RPMI8226 (cell line): ENCODE data around the gene MPRIP.

Source experiments
- DNase-seq: peaks from one replicate; pipeline ENCODE4 v3.0.0-alpha.2; 2015

Gene MPRIP

DNA sequence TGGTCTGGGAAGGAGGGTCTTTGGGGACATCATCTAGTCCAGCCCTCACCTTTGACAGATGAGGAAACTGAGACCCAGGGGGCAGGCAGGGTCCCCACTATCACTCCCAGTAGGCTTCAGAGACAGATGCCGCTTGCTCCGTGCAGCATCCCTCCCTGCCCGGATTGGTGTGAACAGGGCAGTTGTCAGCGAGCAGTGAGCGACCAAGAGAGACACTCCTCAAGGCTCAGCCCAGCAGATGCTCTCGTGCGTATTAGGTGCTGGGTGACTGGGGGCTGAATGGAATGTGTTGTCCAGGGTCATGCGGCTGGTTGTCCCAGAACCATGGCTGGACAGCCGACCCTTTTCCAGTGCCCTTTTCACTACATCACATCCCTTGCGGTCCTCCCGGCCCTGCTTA lies 49.0 kb downstream of the MPRIP start:
- no peak for DNase-seq

GRCh38 chr17:17091856-17092756 lies 49.8 kb downstream of the MPRIP start:
- DNase-seq = no peak

- DNase-seq = no peak
Observed at GRCh38 chr17:17093764-17094163, 51.5 kb downstream of the MPRIP start.

- DNase-seq = no peak
Observed at GRCh38 chr17:17096438-17097178, 54.4 kb downstream of the MPRIP start.

- no peak for DNase-seq
Observed at GRCh38 chr17:17097763-17098345, 55.6 kb downstream of the MPRIP start.

- DNase-seq = no peak
Observed at GRCh38 chr17:17098551-17099179, 56.4 kb downstream of the MPRIP start.

- DNase-seq = no peak
Observed at GRCh38 chr17:17102176-17102575, 59.9 kb downstream of the MPRIP start.

- no peak for DNase-seq
Observed at GRCh38 chr17:17103160-17103559, 60.9 kb downstream of the MPRIP start.

- DNase-seq = no peak
Observed at GRCh38 chr17:17104036-17104435, 61.8 kb downstream of the MPRIP start.

- DNase-seq = no peak
Observed at GRCh38 chr17:17104494-17104893, 62.2 kb downstream of the MPRIP start.

- DNase-seq = no peak
Observed at GRCh38 chr17:17105976-17106375, 63.7 kb downstream of the MPRIP start.

- no peak for DNase-seq
Observed at GRCh38 chr17:17106756-17107155, 64.5 kb downstream of the MPRIP start.

DNA sequence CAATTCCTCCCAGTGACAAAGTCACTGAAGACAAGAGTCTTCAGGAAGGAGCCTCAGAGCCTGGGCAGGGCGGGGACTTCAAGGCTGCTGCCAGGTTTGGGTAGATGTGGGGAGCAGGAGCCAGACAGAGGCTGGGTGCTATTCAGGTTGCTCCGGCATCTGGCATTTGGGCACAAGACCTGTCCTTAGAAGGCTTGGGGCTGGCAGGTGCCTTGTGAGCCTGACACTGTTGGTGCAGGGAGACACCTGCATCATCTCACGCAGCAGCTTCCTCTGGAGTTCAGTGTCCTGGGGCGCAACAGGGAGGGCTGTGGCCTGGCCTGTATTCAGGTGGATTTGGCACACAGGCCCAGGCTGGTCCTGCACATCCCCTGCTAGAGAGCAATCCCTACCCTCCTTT lies 65.0 kb downstream of the MPRIP start:
- no peak for DNase-seq

GRCh38 chr17:17107891-17108431 lies 65.7 kb downstream of the MPRIP start:
- no peak for DNase-seq

DNA sequence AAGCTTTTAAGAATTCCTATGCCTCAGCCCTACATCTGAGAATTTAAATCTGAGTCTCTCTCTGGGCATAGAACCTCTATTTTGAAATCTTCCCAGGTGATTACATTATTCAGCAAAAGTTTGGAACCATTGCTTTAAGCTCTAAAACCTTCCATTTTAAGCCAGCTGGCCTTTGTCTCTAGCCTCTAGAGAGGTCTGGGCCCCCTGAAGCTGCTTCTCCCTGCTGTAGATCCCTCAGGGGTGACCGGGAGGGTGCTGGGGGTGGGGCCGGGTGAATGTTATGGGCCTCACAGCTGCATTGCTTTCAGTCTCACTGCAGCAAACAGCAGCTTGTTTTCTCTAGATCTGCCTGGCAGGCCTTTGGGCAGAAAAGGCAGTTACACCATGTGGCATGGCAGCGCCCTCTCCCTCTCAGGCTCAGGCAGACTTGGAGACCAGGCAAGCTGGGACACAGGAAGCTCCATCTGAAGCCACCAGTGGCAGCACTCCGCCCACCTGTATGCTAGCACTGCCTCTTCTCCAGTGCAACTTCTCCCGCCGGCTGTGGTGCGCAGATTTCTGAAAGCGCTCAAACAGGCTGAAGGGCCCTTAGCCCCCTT lies 66.3 kb downstream of the MPRIP start:
- DNase-seq = no peak

DNA sequence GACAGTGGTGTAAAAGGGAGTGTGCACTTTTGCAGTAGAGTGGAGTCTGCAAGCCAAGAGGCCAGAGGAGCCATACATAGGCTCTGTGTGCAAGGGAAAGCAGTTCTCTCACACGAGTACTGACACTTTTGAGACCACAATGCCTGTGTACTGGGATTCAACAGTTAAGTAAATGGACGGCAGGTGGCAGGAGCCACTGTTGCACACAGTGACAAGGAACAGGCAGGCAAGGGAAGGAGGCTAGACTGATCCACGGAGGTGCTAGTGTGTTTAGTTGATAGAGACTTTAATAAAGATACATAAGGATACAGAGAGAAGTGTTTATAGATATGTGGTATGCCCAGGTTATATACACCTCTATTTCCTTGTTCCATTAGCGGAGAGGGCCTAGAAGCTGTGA lies 67.0 kb downstream of the MPRIP start:
- DNase-seq = no peak

GRCh38 chr17:17109907-17110306 lies 67.7 kb downstream of the MPRIP start:
- no peak for DNase-seq

- DNase-seq = no peak
Observed at GRCh38 chr17:17110520-17110919, 68.3 kb downstream of the MPRIP start.

GRCh38 chr17:17111401-17112393 lies 69.4 kb downstream of the MPRIP start:
- no peak for DNase-seq

GRCh38 chr17:17112628-17113200 lies 70.5 kb downstream of the MPRIP start:
- no peak for DNase-seq
